HG03521 (cell line): ENCODE results near the gene RPL10.

Experiments
- ATAC-seq: cut with Tn5 transposase; IDR thresholded peaks from one replicate; pipeline ENCODE4 v1.9.1; 2021; ENCODE audit warnings: mild to moderate bottlenecking, moderate library complexity; ENCODE audit not compliant: unreplicated experiment

RPL10 gene

GRCh38 chrX:154397888-154398667 is at the start of gene RPL10:
RPL10 (plus strand) TSS chrX:154398377; CDS start chrX:154398520, 143 bp downstream.
- peak; percentile 80 for ATAC-seq

- no peak for ATAC-seq
Measured at GRCh38 chrX:154348646-154349358, 49.4 kb upstream of the RPL10 start.

GRCh38 chrX:154349359-154349935 is 48.7 kb upstream of the RPL10 start:
- ATAC-seq, result no peak

- no peak for ATAC-seq
Measured at GRCh38 chrX:154349979-154350378, 48.2 kb upstream of the RPL10 start.

GRCh38 chrX:154350429-154351182 is 47.6 kb upstream of the RPL10 start:
- ATAC-seq, result no peak

GRCh38 chrX:154351183-154352011 is 46.8 kb upstream of the RPL10 start:
- no peak for ATAC-seq

- ATAC-seq, result no peak
Measured at GRCh38 chrX:154352012-154352401, 46.2 kb upstream of the RPL10 start.

- ATAC-seq, result no peak
Measured at GRCh38 chrX:154352466-154352865, 45.7 kb upstream of the RPL10 start.

- no peak for ATAC-seq
Measured at GRCh38 chrX:154353172-154353843, 44.9 kb upstream of the RPL10 start.

GRCh38 chrX:154354013-154354412 is 44.2 kb upstream of the RPL10 start:
- ATAC-seq, result no peak

- no peak for ATAC-seq
Measured at GRCh38 chrX:154354516-154354915, 43.7 kb upstream of the RPL10 start.

- no peak for ATAC-seq
Measured at GRCh38 chrX:154355094-154355775, 42.9 kb upstream of the RPL10 start.

GRCh38 chrX:154355776-154356140 is 42.4 kb upstream of the RPL10 start:
- ATAC-seq, result no peak

- no peak for ATAC-seq
Measured at GRCh38 chrX:154356596-154356995, 41.6 kb upstream of the RPL10 start.

GRCh38 chrX:154357205-154357604 is 41.0 kb upstream of the RPL10 start:
- ATAC-seq, result no peak

- no peak for ATAC-seq
Measured at GRCh38 chrX:154358011-154358410, 40.2 kb upstream of the RPL10 start.

- ATAC-seq, result no peak
Measured at GRCh38 chrX:154358829-154359228, 39.3 kb upstream of the RPL10 start.

GRCh38 chrX:154359362-154360154 is 38.6 kb upstream of the RPL10 start:
- ATAC-seq, result no peak
